Panc1 (cell line): Measurements from ENCODE around the gene BAIAP2L2. TPM values are rescaled to one million over a fixed set of nuclear protein-coding genes. Genes with fewer than 3 reads are reported as not detected.

Experiments used
- ATAC-seq: fragments of 200-7000 bp; cut with Tn5 transposase; 2 replicates; pipeline ENCODE4 v1.9.1; 2020; ENCODE audit warnings: mild to moderate bottlenecking, moderate library complexity
- BruUV-seq: library from RNA; stranded (reverse); fragments of 400-500 nt; replicated peaks from 2 replicates; lab custom pipeline; 2021; lab: Mats Ljungman, UMichigan
- CTCF ChIA-PET: fragments of 300-600 bp; sonication (Branson Sonifier 250); formaldehyde crosslinking; loops from one replicate; lab custom pipeline; 2022; ENCODE audit warnings: antibody characterized with exemption; lab: Charles Lee
- POLR2A ChIA-PET: fragments of 300-600 bp; sonication (Branson Sonifier 250); formaldehyde crosslinking; loops from one replicate; lab custom pipeline; 2022; ENCODE audit warnings: antibody characterized with exemption; lab: Charles Lee
- DNase-seq: peaks from one replicate; pipeline ENCODE4 v3.0.0-alpha.2; 2010; ENCODE audit warnings: low read depth, low spot score
- H3K27ac ChIP-seq: 2 replicates; pipeline ENCODE4 v1.5.1; 2011; ENCODE audit warnings: mild to moderate bottlenecking, low read length, inconsistent platforms
- H3K27me3 ChIP-seq: fragments of 200-500 bp; sonication (Bioruptor generic); 2 replicates; pipeline ENCODE4 v1.6.0; 2014; ENCODE audit warnings: low read length, inconsistent platforms; ENCODE audit not compliant: control insufficient read depth, insufficient read depth
- H3K36me3 ChIP-seq: fragments of 200-500 bp; sonication (Bioruptor generic); 2 replicates; pipeline ENCODE4 v1.5.1; 2014; ENCODE audit warnings: inconsistent platforms, mild to moderate bottlenecking, low read length, moderate library complexity; ENCODE audit not compliant: control insufficient read depth, insufficient read depth
- H3K4me1 ChIP-seq: 2 replicates; pipeline ENCODE4 v1.5.1; 2011; ENCODE audit warnings: inconsistent platforms, mild to moderate bottlenecking, low read length, moderate library complexity; ENCODE audit not compliant: control insufficient read depth, insufficient read depth
- H3K4me3 ChIP-seq, 2 experiments: 2 replicates each; pipeline ENCODE4 v1.5.1; 2011 to 2012; ENCODE audit warnings: low read depth in 2 of 2, low read length in 2 of 2, mild to moderate bottlenecking in 2 of 2, inconsistent platforms in 1 of 2, moderate library complexity in 1 of 2
- H3K9me3 ChIP-seq: fragments of 200-500 bp; sonication (Bioruptor generic); 2 replicates; pipeline ENCODE4 v1.5.1; 2014; ENCODE audit warnings: low read depth, mild to moderate bottlenecking, inconsistent platforms, low read length, moderate library complexity; ENCODE audit not compliant: control insufficient read depth, insufficient read depth
- POLR2AphosphoS5 ChIP-seq: IDR thresholded peaks from 2 replicates; pipeline ENCODE4 v1.6.1; 2012; ENCODE audit warnings: mild to moderate bottlenecking, low read depth, low read length, moderate library complexity
- SIN3A ChIP-seq: IDR thresholded peaks from 2 replicates; pipeline ENCODE4 v1.6.1; 2012; ENCODE audit warnings: low read depth, mild to moderate bottlenecking, low read length, moderate library complexity, borderline replicate concordance; ENCODE audit not compliant: insufficient read depth
- TCF7L2 ChIP-seq: IDR thresholded peaks from 2 replicates; pipeline ENCODE4 v1.6.1; 2011; ENCODE audit warnings: mild to moderate bottlenecking, low read depth, low read length, inconsistent platforms
- in situ Hi-C: cut with HindIII; loops from 2 replicates; pipeline ENCODE4 v1.10.0; 2016; ENCODE audit warnings: low sequenced_read_pairs, low pct_unique_long_range_greater_than_20kb
- intact Hi-C: fragments of 100-400 bp; cut with micrococcal nuclease; formaldehyde crosslinking; loops from one replicate; pipeline ENCODE4 v1.10.0; 2022; ENCODE audit not compliant: unreplicated experiment
- total RNA-seq: library from RNA; stranded (reverse); gene quantifications from one replicate; pipeline ENCODE4 v1.2.1, GENCODE V29; 2021; ENCODE audit not compliant: unreplicated experiment
- TF ChIP-seq, protein P1 (sequence below): fragments of 450-650 bp; IDR thresholded peaks from 2 replicates; pipeline ENCODE4 v1.5.1; 2017; ENCODE audit warnings: mild to moderate bottlenecking
- TF ChIP-seq, protein P2 (sequence below), 2 experiments: IDR thresholded peaks; 2 replicates each; pipeline ENCODE4 v1.6.1; 2011 to 2012; ENCODE audit warnings: low read depth in 2 of 2, control low read depth in 1 of 2, low read length in 1 of 2, mild to moderate bottlenecking in 1 of 2, moderate library complexity in 1 of 2; ENCODE audit not compliant: insufficient read depth in 1 of 2

BAIAP2L2 gene
- total RNA-seq, 1 experiment from 2014 or later, result 0.18 TPM

DNA sequence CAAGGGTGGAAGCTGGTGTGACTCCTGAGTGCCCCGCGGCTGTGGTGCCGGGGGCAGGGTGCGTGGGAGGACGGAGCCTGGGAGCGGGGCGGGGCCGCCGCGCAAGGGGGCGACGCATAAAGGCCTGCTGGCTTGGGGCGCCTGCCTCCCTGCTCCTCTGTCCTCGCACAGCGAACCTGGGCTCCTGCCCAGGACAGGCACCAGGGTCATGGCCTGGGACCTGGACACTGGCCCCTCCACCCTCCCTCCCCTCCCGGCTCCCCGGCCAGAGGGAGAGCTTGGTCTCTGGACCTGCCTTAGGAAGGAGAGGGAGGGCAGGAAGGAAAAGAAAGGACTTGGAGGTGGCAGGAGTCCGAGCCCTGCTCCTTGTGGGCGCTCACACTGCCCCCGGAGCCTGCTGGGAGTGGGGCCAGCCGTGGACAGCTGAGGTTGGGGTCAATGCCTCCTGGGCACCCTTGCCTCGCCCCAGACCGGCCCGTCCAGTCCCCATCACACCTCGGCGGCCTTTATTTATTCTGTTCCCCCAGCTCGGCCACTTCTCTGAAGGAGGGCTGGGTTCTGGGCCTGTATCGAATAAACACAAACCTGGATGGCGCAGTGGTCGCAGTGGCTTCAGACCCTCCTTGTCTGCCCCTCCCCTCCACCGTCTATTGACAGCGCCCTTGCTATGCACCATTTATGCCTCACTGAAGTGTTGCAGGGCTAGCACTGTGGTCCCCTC lies 35.2 kb downstream of the BAIAP2L2 start:
- BruUV-seq, result no TSS peak

DNA sequence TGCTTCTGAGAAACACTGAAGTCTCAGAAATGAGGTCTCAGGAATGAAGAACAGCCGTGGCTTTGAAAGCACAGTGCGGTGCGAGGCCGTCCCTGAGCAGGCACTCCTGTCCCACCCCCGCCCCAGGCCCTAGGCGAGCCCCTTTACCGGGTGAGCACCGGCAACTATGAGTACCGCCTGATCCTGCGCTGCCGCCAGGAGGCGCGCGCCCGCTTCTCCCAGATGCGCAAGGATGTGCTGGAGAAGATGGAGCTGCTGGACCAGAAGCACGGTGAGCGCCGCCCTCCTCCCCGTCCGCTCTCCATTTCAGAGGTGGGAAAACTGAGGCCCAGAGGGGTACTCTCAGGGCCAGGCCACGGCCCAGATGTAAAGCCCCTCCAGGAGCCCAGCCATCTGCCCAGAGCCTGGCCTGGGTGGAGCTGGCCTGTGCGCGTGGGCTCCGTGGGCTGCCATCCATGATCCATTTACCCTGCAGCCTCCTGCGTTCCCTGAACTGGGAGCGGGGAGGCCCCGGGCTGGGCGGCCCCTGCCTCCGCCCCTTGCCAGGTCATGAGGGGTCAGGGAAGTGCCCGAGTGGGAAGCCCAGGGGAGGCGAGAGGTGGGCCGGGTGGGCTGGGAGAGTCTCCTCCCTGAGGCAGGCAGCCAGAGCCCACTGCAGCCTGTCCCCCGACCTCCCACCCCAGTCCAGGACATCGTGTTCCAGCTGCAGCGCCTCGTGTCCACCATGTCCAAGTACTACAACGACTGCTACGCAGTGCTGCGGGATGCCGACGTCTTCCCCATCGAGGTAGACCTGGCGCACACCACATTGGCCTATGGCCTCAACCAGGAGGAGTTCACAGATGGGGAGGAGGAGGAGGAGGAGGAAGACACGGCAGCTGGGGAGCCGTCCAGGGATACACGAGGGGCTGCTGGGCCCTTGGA lies 36.0 kb downstream of the BAIAP2L2 start:
- Histone ChIP-seq H3K4me1 (no peaks in the 10 kb centered on the region), H3K27ac (no peak overlapping the region), H3K9me3 (no peaks in the 10 kb centered on the region), H3K4me3 (no peak overlapping the region), H3K36me3 (no peaks in the 10 kb centered on the region), H3K27me3 (no peaks in the 10 kb centered on the region)
- TF ChIP-seq SIN3A, result no peak
- no peak for TF ChIP-seq TCF7L2
- TF ChIP-seq POLR2AphosphoS5, result no peak
- TF ChIP-seq, protein P1, sequence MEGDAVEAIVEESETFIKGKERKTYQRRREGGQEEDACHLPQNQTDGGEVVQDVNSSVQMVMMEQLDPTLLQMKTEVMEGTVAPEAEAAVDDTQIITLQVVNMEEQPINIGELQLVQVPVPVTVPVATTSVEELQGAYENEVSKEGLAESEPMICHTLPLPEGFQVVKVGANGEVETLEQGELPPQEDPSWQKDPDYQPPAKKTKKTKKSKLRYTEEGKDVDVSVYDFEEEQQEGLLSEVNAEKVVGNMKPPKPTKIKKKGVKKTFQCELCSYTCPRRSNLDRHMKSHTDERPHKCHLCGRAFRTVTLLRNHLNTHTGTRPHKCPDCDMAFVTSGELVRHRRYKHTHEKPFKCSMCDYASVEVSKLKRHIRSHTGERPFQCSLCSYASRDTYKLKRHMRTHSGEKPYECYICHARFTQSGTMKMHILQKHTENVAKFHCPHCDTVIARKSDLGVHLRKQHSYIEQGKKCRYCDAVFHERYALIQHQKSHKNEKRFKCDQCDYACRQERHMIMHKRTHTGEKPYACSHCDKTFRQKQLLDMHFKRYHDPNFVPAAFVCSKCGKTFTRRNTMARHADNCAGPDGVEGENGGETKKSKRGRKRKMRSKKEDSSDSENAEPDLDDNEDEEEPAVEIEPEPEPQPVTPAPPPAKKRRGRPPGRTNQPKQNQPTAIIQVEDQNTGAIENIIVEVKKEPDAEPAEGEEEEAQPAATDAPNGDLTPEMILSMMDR, result no peak
- TF ChIP-seq, protein P2, sequence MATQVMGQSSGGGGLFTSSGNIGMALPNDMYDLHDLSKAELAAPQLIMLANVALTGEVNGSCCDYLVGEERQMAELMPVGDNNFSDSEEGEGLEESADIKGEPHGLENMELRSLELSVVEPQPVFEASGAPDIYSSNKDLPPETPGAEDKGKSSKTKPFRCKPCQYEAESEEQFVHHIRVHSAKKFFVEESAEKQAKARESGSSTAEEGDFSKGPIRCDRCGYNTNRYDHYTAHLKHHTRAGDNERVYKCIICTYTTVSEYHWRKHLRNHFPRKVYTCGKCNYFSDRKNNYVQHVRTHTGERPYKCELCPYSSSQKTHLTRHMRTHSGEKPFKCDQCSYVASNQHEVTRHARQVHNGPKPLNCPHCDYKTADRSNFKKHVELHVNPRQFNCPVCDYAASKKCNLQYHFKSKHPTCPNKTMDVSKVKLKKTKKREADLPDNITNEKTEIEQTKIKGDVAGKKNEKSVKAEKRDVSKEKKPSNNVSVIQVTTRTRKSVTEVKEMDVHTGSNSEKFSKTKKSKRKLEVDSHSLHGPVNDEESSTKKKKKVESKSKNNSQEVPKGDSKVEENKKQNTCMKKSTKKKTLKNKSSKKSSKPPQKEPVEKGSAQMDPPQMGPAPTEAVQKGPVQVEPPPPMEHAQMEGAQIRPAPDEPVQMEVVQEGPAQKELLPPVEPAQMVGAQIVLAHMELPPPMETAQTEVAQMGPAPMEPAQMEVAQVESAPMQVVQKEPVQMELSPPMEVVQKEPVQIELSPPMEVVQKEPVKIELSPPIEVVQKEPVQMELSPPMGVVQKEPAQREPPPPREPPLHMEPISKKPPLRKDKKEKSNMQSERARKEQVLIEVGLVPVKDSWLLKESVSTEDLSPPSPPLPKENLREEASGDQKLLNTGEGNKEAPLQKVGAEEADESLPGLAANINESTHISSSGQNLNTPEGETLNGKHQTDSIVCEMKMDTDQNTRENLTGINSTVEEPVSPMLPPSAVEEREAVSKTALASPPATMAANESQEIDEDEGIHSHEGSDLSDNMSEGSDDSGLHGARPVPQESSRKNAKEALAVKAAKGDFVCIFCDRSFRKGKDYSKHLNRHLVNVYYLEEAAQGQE (IDR thresholded peaks at IDR 0.05; ENCODE audit: insufficient read depth in 1 of 2, low read depth in 2 of 2, low read length in 1 of 2), result no peak
- ChIA-PET POLR2A (interaction anchor here (0.5 to 0.7 kb wide), 3 partner anchors 29 to 323 kb away, joined by 3 to 11 read pairs (median 3); no protein-coding TSS in a partner anchor), CTCF (interaction anchor here (0.7 kb wide), 1 partner anchor 80 kb away, joined by 7 read pairs; no protein-coding TSS in a partner anchor)
- intact Hi-C loops, result no loop called here
- ATAC-seq (no peak), DNase-seq (no peak)
- BruUV-seq, result no TSS peak
- in situ Hi-C loops, result no loop called here

More for the DNA sequence above, 35.2 kb downstream of the BAIAP2L2 start:
- Histone ChIP-seq H3K27ac (no peak overlapping the region), H3K4me3 (no peak overlapping the region), H3K36me3 (no peaks in the 10 kb centered on the region), H3K9me3 (no peaks in the 10 kb centered on the region), H3K4me1 (no peaks in the 10 kb centered on the region), H3K27me3 (no peaks in the 10 kb centered on the region)
- ChIA-PET POLR2A (no interaction called here), CTCF (no interaction called here)
- in situ Hi-C loops (no loop called here), intact Hi-C loops (no loop called here)
- DNase-seq, result no peak
- no peak for ATAC-seq
- TF ChIP-seq, protein P2 (IDR thresholded peaks at IDR 0.05; ENCODE audit: insufficient read depth in 1 of 2, low read depth in 2 of 2, low read length in 1 of 2), result no peak
- TF ChIP-seq POLR2AphosphoS5 (no peak), TCF7L2 (no peak), SIN3A (no peak)
- TF ChIP-seq, protein P1, result no peak
